WERI-Rb-1 (cell line): Measurements from ENCODE around the gene RIMBP2.

Experiments used
- DNase-seq: peaks from one replicate; pipeline ENCODE4 v3.0.0-alpha.2; 2020
- H3K27ac ChIP-seq: fragments of 250-450 bp; sonication (Bioruptor Pico); 2 replicates; pipeline ENCODE4 v1.5.1; 2020; ENCODE audit warnings: mild to moderate bottlenecking, moderate library complexity
- H3K27me3 ChIP-seq: fragments of 250-450 bp; sonication (Bioruptor Pico); 2 replicates; pipeline ENCODE4 v1.5.1; 2021; ENCODE audit warnings: mild to moderate bottlenecking, low read depth, moderate library complexity; ENCODE audit not compliant: insufficient read depth, severe bottlenecking
- H3K36me3 ChIP-seq: fragments of 250-450 bp; sonication (Bioruptor Pico); 2 replicates; pipeline ENCODE4 v1.5.1; 2020; ENCODE audit warnings: mild to moderate bottlenecking, moderate library complexity
- H3K4me3 ChIP-seq: 2 replicates; pipeline ENCODE4 v1.5.1; 2011; ENCODE audit warnings: low read depth, mild to moderate bottlenecking, control low read depth, low read length
- H3K9me3 ChIP-seq: fragments of 250-450 bp; sonication (Bioruptor Pico); 2 replicates; pipeline ENCODE4 v1.5.1; 2021; ENCODE audit warnings: mild to moderate bottlenecking, moderate library complexity; ENCODE audit not compliant: severe bottlenecking
- TF ChIP-seq, protein P1 (sequence below): IDR thresholded peaks from 2 replicates; pipeline ENCODE4 v1.5.1; 2011; ENCODE audit warnings: low read depth, mild to moderate bottlenecking, control low read depth, inconsistent platforms, low read length

The RIMBP2 gene

DNA sequence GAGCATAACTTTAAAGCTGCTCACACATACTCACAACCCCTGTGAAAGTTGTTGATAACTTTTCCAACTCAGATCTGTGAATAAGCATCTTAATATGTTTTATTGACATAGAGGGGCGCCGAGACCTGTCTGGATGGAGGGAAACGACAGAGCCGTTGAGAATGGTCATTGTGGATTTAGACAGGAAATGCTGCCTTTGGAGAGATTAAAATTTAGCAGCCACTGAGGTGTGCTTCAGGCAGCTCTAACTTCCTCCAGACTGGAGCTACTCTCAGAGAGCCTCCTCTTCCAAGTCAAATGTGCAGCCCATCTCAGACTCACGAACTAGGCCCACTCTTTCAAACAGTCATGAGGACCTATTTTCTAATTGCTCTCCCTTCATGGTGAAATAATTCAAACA, 90.9 kb downstream of the RIMBP2 start:
- Histone ChIP-seq H3K9me3 (peaks cover 4% of the 10 kb centered on the region), H3K4me3 (no peak overlapping the region), H3K27me3 (no peaks in the 10 kb centered on the region), H3K36me3 (peaks cover 7% of the 10 kb centered on the region), H3K27ac (no peak overlapping the region)
- TF ChIP-seq, protein P1, sequence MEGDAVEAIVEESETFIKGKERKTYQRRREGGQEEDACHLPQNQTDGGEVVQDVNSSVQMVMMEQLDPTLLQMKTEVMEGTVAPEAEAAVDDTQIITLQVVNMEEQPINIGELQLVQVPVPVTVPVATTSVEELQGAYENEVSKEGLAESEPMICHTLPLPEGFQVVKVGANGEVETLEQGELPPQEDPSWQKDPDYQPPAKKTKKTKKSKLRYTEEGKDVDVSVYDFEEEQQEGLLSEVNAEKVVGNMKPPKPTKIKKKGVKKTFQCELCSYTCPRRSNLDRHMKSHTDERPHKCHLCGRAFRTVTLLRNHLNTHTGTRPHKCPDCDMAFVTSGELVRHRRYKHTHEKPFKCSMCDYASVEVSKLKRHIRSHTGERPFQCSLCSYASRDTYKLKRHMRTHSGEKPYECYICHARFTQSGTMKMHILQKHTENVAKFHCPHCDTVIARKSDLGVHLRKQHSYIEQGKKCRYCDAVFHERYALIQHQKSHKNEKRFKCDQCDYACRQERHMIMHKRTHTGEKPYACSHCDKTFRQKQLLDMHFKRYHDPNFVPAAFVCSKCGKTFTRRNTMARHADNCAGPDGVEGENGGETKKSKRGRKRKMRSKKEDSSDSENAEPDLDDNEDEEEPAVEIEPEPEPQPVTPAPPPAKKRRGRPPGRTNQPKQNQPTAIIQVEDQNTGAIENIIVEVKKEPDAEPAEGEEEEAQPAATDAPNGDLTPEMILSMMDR, result no peak
- no peak for DNase-seq

DNA sequence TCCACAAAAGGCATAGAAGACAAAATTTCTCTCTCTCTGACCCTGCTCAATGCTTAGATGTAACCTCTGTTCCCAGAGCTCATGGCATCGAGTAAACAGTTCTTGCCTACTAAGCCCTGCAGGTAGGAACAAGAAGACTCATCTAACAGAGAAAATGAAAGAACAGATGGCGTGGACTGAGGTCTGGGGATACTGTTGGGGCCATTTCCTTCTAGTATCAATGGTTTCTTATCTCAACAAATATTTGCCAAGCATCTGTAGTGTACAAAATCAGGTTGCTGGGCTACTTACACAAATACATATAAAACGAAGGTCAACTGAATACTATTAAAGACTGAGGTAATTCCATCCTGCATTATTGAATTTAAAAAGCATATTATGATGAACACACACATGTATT, 93.3 kb downstream of the RIMBP2 start:
- Histone ChIP-seq H3K9me3 (peaks cover 4% of the 10 kb centered on the region), H3K36me3 (peaks cover 5% of the 10 kb centered on the region), H3K27ac (no peak overlapping the region), H3K27me3 (no peaks in the 10 kb centered on the region), H3K4me3 (no peak overlapping the region)
- no peak for DNase-seq
- TF ChIP-seq, protein P1, result no peak

DNA sequence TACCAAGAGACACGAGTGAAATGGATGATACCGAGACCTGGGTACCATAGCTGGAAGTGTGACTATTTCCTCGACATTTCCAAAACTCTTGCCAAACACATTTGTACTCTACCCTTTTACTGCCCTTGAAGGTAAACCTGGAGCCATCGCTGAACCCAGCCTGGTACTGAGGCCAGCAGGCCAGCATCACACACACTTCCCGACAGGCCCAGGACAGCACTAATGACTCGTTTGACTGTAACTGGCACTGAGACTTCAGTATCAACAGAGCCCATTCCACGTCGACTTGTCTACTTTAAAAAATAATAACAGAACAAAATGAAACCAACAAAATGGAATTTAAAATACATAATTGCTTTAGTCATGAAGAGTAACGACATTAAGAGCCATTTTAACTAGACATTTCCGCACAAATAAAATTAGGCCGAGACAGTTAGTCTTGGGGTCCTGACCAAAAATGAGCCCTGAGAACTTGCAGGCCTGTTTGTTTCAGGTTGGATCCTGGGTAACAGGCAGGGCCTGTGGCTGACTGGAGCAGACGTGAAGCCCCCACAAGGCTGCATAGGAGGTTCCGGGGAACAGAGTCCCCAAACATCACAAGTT, 94.3 kb downstream of the RIMBP2 start:
- Histone ChIP-seq H3K36me3 (no peaks in the 10 kb centered on the region), H3K27me3 (no peaks in the 10 kb centered on the region), H3K9me3 (peaks cover 4% of the 10 kb centered on the region), H3K4me3 (no peak overlapping the region), H3K27ac (no peak overlapping the region)
- TF ChIP-seq, protein P1, result no peak
- no peak for DNase-seq

DNA sequence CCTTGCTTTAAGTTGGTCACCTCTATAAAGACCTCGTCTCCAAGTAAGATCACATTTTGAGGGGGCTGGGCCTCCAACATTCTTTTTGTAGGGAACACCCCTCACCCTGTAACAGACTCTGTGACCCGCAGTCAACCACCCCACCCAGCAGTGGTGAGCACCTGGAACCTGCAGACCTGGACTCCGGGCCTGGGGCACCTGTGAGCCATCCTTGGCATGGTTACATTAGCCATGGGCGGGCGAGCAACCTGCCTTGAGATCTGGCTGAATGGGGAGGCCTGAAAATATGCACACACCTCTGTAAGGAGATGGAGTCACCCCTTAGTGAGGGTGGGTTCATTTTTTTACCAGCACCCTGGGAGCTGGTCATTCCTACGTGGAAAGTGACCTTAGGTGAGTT, 95.3 kb downstream of the RIMBP2 start:
- Histone ChIP-seq H3K27me3 (no peaks in the 10 kb centered on the region), H3K36me3 (no peaks in the 10 kb centered on the region), H3K9me3 (peaks cover 4% of the 10 kb centered on the region), H3K4me3 (no peak overlapping the region), H3K27ac (no peak overlapping the region)
- TF ChIP-seq, protein P1, result no peak
- no peak for DNase-seq

DNA sequence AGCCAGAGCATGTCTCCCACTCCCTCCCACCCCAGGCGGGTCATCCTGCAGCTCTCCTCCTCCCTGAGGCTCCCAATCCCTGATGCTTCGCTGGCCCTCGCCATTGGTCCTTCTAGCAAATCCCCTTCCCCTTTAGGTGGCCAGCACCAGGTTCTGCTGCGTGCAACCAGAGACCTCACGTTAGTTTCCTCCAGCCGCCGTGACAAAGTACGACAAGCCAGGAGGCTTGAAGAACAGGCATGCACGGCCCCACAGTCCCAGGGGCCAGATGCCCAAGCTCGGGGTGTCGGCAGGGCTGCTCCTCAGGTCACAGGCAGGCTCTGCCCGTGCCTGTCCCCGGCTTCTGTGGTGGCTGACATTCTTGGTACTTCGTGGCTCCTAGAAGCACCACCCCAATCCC, 95.8 kb downstream of the RIMBP2 start:
- H3K9me3 ChIP-seq, result peaks cover 4% of the 10 kb centered on the region
- TF ChIP-seq, protein P1, result no peak
- no peak overlapping the region for H3K4me3 ChIP-seq
- no peak for DNase-seq
- H3K36me3 ChIP-seq, result no peaks in the 10 kb centered on the region
- H3K27me3 ChIP-seq, result no peaks in the 10 kb centered on the region
- no peak overlapping the region for H3K27ac ChIP-seq

DNA sequence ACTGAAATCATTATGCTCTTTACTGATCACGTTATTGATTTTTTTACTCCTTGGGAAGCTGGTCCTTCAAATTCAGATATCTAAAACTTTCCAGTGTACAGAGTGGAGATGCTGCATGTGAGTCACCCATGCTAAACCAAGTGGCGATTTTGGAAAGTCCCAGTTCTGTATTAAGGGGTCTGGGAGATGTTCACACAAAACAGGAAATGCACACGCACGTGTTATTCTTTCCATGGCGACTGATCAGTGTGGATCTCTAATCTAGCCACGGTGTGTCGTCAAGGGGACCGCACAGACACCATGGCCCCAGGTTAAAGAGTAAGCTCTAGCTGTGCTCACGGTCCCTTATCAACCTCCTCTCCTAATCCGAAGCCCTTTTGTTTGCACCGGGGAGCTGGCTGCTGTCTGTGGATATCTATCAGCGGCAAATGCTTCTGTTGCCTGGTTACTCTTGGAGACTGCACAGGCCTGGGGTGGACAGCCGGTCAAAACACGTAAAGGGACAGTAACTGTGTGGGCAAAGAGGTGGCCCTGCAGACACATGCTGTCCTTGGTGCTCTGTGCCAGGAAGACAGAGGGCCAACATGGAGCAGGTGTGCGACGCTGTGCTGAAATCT, 96.6 kb downstream of the RIMBP2 start:
- Histone ChIP-seq H3K9me3 (peaks cover 4% of the 10 kb centered on the region), H3K4me3 (no peak overlapping the region), H3K27ac (no peak overlapping the region), H3K36me3 (no peaks in the 10 kb centered on the region), H3K27me3 (no peaks in the 10 kb centered on the region)
- TF ChIP-seq, protein P1, result no peak
- DNase-seq, result no peak
